K562 (cell line): ENCODE results near the gene GAL3ST2. TPM values are rescaled to one million over a fixed set of nuclear protein-coding genes. Genes with fewer than 3 reads are reported as not detected.

Experiments
- CTCFL ChIP-seq: IDR thresholded peaks from 2 replicates; pipeline ENCODE4 v1.6.1; 2011; ENCODE audit warnings: borderline replicate concordance, low read depth, mild to moderate bottlenecking, moderate library complexity, low read length; ENCODE audit not compliant: insufficient read depth, poor library complexity, severe bottlenecking
- HLTF ChIP-seq: fragments of 450-650 bp; IDR thresholded peaks from 2 replicates; pipeline ENCODE4 v1.6.1; 2016
- MXI1 ChIP-seq: IDR thresholded peaks from 2 replicates; pipeline ENCODE4 v1.6.1; 2011; ENCODE audit warnings: low read depth, mild to moderate bottlenecking, improper control_type of control experiment, low read length
- MYC ChIP-seq, 2 experiments: fragments of 250-450 bp in 1 of 2; sonication (Bioruptor Pico) in 1 of 2; IDR thresholded peaks; 2 replicates each; pipeline versions ENCODE4 v1.5.1 to v1.6.1; 2012 to 2021; ENCODE audit warnings: low read depth in 2 of 2, borderline replicate concordance in 1 of 2, improper control_type of control experiment in 1 of 2, low read length in 1 of 2, mild to moderate bottlenecking in 1 of 2, moderate library complexity in 1 of 2
- NR0B1 ChIP-seq: fragments of 450-650 bp; IDR thresholded peaks from one replicate; pipeline ENCODE4 v1.6.1; 2018; ENCODE audit warnings: mild to moderate bottlenecking, moderate library complexity; ENCODE audit not compliant: partially characterized antibody
- THRA ChIP-seq: fragments of 450-650 bp; IDR thresholded peaks from 2 replicates; pipeline ENCODE4 v1.6.1; 2017; ENCODE audit warnings: mild to moderate bottlenecking, moderate library complexity
- TOE1 ChIP-seq, 2 experiments: fragments of 450-650 bp in 1 of 2; sonication (generic) in 1 of 2; formaldehyde crosslinking in 1 of 2; IDR thresholded peaks; 2 replicates each; pipeline versions ENCODE4 v1.7.1 to v1.8.0; 2016 to 2022; ENCODE audit warnings: borderline replicate concordance in 2 of 2, mild to moderate bottlenecking in 2 of 2, antibody characterized with exemption in 1 of 2, inconsistent platforms in 1 of 2, low read depth in 1 of 2, missing genetic modification reagents in 1 of 2, moderate library complexity in 1 of 2
- VEZF1 ChIP-seq: fragments of 200-800 bp; sonication (Bioruptor generic); IDR thresholded peaks from 2 replicates; pipeline ENCODE4 v1.6.1; 2017; ENCODE audit warnings: missing genetic modification characterization, missing compliant biosample characterization
- ZNF316 ChIP-seq: fragments of 450-650 bp; IDR thresholded peaks from 2 replicates; pipeline ENCODE4 v1.6.1; 2016
- polyA plus RNA-seq, 8 experiments: library from polyadenylated mRNA; depleted of rRNA in 4 of 8; stranded (reverse) in 5 of 8; unstranded in 3 of 8; fragments of >200 nt; fragmentation: Nextera tagmentation in 2 of 8; fragmentation: Illumina TruSeq in 1 of 8; extraction: Ambion mirVana in 2 of 8; extraction: Trizol in 1 of 8; gene quantifications; 2 replicates each; pipeline versions ENCODE4 v1.2.1 to v1.2.3, GENCODE V29; 2011 to 2014; ENCODE audit warnings: inconsistent platforms in 1 of 8, missing spikeins in 1 of 8
- total RNA-seq, 7 experiments: library from RNA; depleted of rRNA in 6 of 7; stranded (reverse); fragments of >200 nt in 6 of 7; fragmentation: Illumina TruSeq in 2 of 7; extraction: Trizol in 2 of 7; gene quantifications; 2 replicates each; pipeline versions ENCODE4 v1.2.1 to v1.2.3, GENCODE V29; 2011 to 2021; ENCODE audit warnings: low replicate concordance in 1 of 7

The GAL3ST2 gene
- total and polyA plus RNA-seq, 9 of the 15 experiments (the other 6 are each of a cell fraction or from before 2014, with no cell fraction given): 0.42 TPM; not detected in 8

- no peak for TF ChIP-seq THRA
- peak; percentile 73 for TF ChIP-seq VEZF1 (CRISPR knock-in tag)
- no peak for TF ChIP-seq NR0B1
- no peak for TF ChIP-seq ZNF316
- TF ChIP-seq MXI1: no peak
- TF ChIP-seq HLTF: no peak
- TF ChIP-seq CTCFL: no peak
- no peak for TF ChIP-seq TOE1 (IDR thresholded peaks at IDR 0.05; ENCODE audit: borderline replicate concordance)
- TF ChIP-seq TOE1 (CRISPR knock-in tag; IDR thresholded peaks at IDR 0.05; ENCODE audit: borderline replicate concordance, low read depth): no peak
- TF ChIP-seq MYC (IDR thresholded peaks at IDR 0.05; ENCODE audit: low read depth, low read length): no peak
- no peak for TF ChIP-seq MYC (CRISPR knock-in tag; IDR thresholded peaks at IDR 0.05; ENCODE audit: borderline replicate concordance, low read depth)
Observed at GRCh38 chr2:241762933-241763369, 13.7 kb upstream of the GAL3ST2 start (continued).
